H1 (cell line): ENCODE results near the gene TK2. TPM values are rescaled to one million over a fixed set of nuclear protein-coding genes. Genes with fewer than 3 reads are reported as not detected.

Experiments
- HDAC2 ChIP-seq, 2 experiments: fragments of 300-600 bp in 1 of 2; sonication (generic) in 1 of 2; IDR thresholded peaks; 2 replicates each; pipeline ENCODE4 v1.6.1; 2011 to 2012; ENCODE audit warnings: low read depth in 2 of 2, low read length in 2 of 2, mild to moderate bottlenecking in 2 of 2, moderate library complexity in 2 of 2, borderline replicate concordance in 1 of 2, inconsistent platforms in 1 of 2
- RXRA ChIP-seq: IDR thresholded peaks from 2 replicates; pipeline ENCODE4 v1.6.1; 2011; ENCODE audit warnings: low read depth, mild to moderate bottlenecking, low read length, moderate library complexity; ENCODE audit not compliant: insufficient read depth
- ZNF274 ChIP-seq: IDR thresholded peaks from 2 replicates; pipeline ENCODE4 v1.7.0; 2012; ENCODE audit warnings: low read length, borderline replicate concordance; ENCODE audit errors: extremely low read depth
- polyA plus RNA-seq, 7 experiments: library from polyadenylated mRNA; depleted of rRNA in 3 of 7; stranded (reverse) in 5 of 7; unstranded in 2 of 7; fragments of >200 nt in 5 of 7; fragments of 200-250 nt in 2 of 7; gene quantifications; 1 replicate in 5 of 7; 2 replicates in 1 of 7; 4 replicates in 1 of 7; pipeline versions ENCODE4 v1.2.1 to v1.2.3, GENCODE V29; 2011 to 2013; ENCODE audit warnings: missing spikeins in 2 of 7, mixed read lengths in 2 of 7
- total RNA-seq: library from RNA; stranded (reverse); fragmentation: NEBNext Ultra II Directional; extraction: Animal tissue kit (Norgen Biotek cat#: 25700); gene quantifications from 2 replicates; pipeline ENCODE4 v1.2.1, GENCODE V29; 2021
- TF ChIP-seq, protein P1 (sequence below): fragments of 300-600 bp; sonication (generic); IDR thresholded peaks from 2 replicates; pipeline ENCODE4 v1.7.1; 2012; ENCODE audit warnings: low read length, moderate library complexity, mild to moderate bottlenecking, inconsistent platforms; ENCODE audit not compliant: insufficient replicate concordance

The TK2 gene
- total and polyA plus RNA-seq, 2 of the 8 experiments (the other 6 are each of a cell fraction or from before 2014, with no cell fraction given): 2.7 to 3.6 TPM

DNA sequence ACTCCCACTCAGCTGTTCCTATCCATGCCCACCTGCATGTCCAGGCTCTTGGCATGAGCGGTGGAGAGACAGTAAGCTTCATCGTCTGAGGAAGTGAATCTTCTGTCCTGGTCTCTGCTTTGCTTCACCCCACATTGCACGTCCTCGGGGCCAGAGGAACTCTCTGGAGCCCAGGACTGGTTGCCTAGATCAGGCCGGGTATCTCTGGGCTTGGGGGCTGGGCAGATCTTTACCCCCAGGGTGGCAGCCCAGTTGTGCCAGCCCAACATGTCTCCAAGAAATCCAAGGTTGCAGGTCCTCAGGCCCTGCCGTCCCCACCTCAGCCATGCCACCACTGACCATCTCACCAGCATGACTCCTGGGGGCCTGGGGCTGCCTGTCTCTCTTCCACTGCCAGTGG is 64.5 kb downstream of the TK2 start (continued):
- TF ChIP-seq RXRA: no peak
- TF ChIP-seq HDAC2 (IDR thresholded peaks at IDR 0.05; ENCODE audit: borderline replicate concordance in 1 of 2, low read depth in 2 of 2, low read length in 2 of 2): no peak
- TF ChIP-seq, protein P1, sequence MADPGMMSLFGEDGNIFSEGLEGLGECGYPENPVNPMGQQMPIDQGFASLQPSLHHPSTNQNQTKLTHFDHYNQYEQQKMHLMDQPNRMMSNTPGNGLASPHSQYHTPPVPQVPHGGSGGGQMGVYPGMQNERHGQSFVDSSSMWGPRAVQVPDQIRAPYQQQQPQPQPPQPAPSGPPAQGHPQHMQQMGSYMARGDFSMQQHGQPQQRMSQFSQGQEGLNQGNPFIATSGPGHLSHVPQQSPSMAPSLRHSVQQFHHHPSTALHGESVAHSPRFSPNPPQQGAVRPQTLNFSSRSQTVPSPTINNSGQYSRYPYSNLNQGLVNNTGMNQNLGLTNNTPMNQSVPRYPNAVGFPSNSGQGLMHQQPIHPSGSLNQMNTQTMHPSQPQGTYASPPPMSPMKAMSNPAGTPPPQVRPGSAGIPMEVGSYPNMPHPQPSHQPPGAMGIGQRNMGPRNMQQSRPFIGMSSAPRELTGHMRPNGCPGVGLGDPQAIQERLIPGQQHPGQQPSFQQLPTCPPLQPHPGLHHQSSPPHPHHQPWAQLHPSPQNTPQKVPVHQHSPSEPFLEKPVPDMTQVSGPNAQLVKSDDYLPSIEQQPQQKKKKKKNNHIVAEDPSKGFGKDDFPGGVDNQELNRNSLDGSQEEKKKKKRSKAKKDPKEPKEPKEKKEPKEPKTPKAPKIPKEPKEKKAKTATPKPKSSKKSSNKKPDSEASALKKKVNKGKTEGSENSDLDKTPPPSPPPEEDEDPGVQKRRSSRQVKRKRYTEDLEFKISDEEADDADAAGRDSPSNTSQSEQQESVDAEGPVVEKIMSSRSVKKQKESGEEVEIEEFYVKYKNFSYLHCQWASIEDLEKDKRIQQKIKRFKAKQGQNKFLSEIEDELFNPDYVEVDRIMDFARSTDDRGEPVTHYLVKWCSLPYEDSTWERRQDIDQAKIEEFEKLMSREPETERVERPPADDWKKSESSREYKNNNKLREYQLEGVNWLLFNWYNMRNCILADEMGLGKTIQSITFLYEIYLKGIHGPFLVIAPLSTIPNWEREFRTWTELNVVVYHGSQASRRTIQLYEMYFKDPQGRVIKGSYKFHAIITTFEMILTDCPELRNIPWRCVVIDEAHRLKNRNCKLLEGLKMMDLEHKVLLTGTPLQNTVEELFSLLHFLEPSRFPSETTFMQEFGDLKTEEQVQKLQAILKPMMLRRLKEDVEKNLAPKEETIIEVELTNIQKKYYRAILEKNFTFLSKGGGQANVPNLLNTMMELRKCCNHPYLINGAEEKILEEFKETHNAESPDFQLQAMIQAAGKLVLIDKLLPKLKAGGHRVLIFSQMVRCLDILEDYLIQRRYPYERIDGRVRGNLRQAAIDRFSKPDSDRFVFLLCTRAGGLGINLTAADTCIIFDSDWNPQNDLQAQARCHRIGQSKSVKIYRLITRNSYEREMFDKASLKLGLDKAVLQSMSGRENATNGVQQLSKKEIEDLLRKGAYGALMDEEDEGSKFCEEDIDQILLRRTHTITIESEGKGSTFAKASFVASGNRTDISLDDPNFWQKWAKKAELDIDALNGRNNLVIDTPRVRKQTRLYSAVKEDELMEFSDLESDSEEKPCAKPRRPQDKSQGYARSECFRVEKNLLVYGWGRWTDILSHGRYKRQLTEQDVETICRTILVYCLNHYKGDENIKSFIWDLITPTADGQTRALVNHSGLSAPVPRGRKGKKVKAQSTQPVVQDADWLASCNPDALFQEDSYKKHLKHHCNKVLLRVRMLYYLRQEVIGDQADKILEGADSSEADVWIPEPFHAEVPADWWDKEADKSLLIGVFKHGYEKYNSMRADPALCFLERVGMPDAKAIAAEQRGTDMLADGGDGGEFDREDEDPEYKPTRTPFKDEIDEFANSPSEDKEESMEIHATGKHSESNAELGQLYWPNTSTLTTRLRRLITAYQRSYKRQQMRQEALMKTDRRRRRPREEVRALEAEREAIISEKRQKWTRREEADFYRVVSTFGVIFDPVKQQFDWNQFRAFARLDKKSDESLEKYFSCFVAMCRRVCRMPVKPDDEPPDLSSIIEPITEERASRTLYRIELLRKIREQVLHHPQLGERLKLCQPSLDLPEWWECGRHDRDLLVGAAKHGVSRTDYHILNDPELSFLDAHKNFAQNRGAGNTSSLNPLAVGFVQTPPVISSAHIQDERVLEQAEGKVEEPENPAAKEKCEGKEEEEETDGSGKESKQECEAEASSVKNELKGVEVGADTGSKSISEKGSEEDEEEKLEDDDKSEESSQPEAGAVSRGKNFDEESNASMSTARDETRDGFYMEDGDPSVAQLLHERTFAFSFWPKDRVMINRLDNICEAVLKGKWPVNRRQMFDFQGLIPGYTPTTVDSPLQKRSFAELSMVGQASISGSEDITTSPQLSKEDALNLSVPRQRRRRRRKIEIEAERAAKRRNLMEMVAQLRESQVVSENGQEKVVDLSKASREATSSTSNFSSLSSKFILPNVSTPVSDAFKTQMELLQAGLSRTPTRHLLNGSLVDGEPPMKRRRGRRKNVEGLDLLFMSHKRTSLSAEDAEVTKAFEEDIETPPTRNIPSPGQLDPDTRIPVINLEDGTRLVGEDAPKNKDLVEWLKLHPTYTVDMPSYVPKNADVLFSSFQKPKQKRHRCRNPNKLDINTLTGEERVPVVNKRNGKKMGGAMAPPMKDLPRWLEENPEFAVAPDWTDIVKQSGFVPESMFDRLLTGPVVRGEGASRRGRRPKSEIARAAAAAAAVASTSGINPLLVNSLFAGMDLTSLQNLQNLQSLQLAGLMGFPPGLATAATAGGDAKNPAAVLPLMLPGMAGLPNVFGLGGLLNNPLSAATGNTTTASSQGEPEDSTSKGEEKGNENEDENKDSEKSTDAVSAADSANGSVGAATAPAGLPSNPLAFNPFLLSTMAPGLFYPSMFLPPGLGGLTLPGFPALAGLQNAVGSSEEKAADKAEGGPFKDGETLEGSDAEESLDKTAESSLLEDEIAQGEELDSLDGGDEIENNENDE: no peak
- TF ChIP-seq ZNF274: no peak
